Right lobe of liver (tissue), 6 donors: ENCODE data around the gene RPS21. TPM values are rescaled to one million over a fixed set of nuclear protein-coding genes. Genes with fewer than 3 reads are reported as not detected.

Experiments used
- ATAC-seq, 4 donors: fragments of 200-7000 bp; cut with Tn5 transposase; one replicate each; pipeline ENCODE4 v1.9.1; 2020; ENCODE audit warnings: mild to moderate bottlenecking in 4 of 4, moderate library complexity in 4 of 4
- DNase-seq, 3 donors: peaks; one replicate each; pipeline ENCODE4 v3.0.0-alpha.2; 2020
- H3K27ac ChIP-seq, 3 donors: fragments of 200-600 bp; one replicate each; pipeline ENCODE4 v1.8.0; 2022
- H3K27me3 ChIP-seq, 2 donors: fragments of 200-600 bp; one replicate each; pipeline ENCODE4 v1.8.0; 2022
- H3K36me3 ChIP-seq, 4 donors: fragments of 200-600 bp; sonication (generic) in 1 of 4; one replicate each; pipeline versions ENCODE4 v1.5.1 to v1.8.0; 2017 to 2022; ENCODE audit warnings: control low read depth in 1 of 4
- H3K4me1 ChIP-seq, 4 donors: fragments of 200-600 bp; sonication (generic) in 1 of 4; one replicate each; pipeline versions ENCODE4 v1.5.1 to v1.8.0; 2017 to 2022; ENCODE audit warnings: control low read depth in 1 of 4
- H3K4me3 ChIP-seq, 3 donors: fragments of 200-600 bp; one replicate each; pipeline ENCODE4 v1.8.0; 2022
- H3K9me3 ChIP-seq, 4 donors: fragments of 200-600 bp; sonication (generic) in 1 of 4; one replicate each; pipeline versions ENCODE4 v1.5.1 to v1.8.0; 2017 to 2022; ENCODE audit warnings: control low read depth in 1 of 4
- POLR2A ChIP-seq: fragments of 450-650 bp; IDR thresholded peaks from one replicate; pipeline ENCODE4 v1.6.1; 2017; ENCODE audit warnings: antibody characterized with exemption, mild to moderate bottlenecking
- WGBS: methylation state at CpG from one replicate; pipeline ENCODE4 v1.1.6; 2018; ENCODE audit warnings: low coverage, low lambda C conversion rate; ENCODE audit not compliant: insufficient coverage; ENCODE audit errors: missing lambda C conversion rate; 5-methylcytosine and 5-hydroxymethylcytosine counted together
- intact Hi-C, 2 donors: fragments of 100-400 bp; cut with DNase I; formaldehyde crosslinking; loops; one replicate each; pipeline versions ENCODE4 v1.11.2 to v1.14.1; 2022
- total RNA-seq, 6 experiments: library from RNA; depleted of rRNA in 2 of 6; stranded (reverse); fragments of >200 nt in 2 of 6; fragmentation: NEBNext Ultra II Directional in 3 of 6; extraction: Animal tissue kit (Norgen Biotek cat#: 25700) in 3 of 6; gene quantifications; one replicate each; pipeline versions ENCODE4 v1.1.0 to v1.2.4, GENCODE V29; 2016 to 2023
- TF ChIP-seq, protein P1 (sequence below), 4 donors: fragments of 200-600 bp in 3 of 4; fragments of 450-650 bp in 1 of 4; IDR thresholded peaks; one replicate each; pipeline versions ENCODE4 v1.5.1 to v1.8.0; 2016 to 2022; ENCODE audit warnings: antibody characterized with exemption in 4 of 4, mild to moderate bottlenecking in 2 of 4
- donor health status: DM: no; HTN: yes; CAD: no.
- donor health status: DM: no; HTN: no; CAD: no.
- donor health status: DM: no; HTN: no; CAD: no.
- donor health status: DM: no; HTN: yes; CAD: no.
- donor health status: DM: no; HTN: yes; CAD: no.

The RPS21 gene
- total RNA-seq, 6 experiments from 2014 or later, result 339 to 696 (median 413) TPM

DNA sequence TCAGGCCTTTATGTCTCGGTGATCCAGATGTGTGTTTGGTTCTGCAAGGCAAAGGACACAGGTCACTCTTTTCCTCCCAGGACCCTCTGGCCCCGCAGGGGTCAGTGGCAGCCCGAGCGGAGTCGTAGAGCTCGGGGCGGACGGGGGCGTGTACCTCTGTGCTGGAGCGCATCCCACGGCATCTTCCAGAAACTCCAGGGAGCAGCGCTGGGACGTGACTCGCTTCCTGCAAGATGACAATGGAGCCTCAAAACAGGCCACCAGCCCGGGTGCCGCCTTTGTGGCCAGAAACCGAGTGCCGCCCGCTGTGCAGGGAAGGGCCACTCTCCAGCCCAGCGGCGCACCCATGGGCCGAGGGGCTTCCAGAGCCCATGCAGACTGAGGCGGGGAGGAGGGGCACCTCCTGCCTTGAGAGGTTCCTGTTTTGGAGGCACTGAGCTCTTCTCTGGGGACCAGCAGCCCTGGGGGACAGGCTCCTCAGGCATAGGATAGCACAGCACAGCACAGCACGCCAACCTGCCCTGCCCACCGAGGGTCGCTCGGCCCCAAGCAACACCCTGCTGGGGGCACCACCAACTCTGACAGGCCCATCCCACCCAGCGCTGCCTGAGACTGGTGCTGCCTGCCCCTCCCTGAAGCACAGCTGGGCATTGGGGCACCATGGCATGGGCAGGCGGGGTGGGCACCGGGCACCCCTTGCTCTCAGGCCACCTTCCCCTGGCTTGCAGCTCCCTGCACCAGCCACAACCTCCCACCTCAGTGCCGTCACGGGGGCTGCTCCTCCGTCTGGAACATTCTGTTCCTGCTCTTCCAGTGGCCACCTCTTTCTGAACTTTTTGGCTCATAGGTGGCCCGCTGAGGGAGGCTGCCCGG is 9.7 kb downstream of the RPS21 start:
- H3K36me3 ChIP-seq, result no peaks in the 10 kb centered on the region
- intact Hi-C loops, result no loop called here
- TF ChIP-seq, protein P1, sequence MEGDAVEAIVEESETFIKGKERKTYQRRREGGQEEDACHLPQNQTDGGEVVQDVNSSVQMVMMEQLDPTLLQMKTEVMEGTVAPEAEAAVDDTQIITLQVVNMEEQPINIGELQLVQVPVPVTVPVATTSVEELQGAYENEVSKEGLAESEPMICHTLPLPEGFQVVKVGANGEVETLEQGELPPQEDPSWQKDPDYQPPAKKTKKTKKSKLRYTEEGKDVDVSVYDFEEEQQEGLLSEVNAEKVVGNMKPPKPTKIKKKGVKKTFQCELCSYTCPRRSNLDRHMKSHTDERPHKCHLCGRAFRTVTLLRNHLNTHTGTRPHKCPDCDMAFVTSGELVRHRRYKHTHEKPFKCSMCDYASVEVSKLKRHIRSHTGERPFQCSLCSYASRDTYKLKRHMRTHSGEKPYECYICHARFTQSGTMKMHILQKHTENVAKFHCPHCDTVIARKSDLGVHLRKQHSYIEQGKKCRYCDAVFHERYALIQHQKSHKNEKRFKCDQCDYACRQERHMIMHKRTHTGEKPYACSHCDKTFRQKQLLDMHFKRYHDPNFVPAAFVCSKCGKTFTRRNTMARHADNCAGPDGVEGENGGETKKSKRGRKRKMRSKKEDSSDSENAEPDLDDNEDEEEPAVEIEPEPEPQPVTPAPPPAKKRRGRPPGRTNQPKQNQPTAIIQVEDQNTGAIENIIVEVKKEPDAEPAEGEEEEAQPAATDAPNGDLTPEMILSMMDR (IDR thresholded peaks at IDR 0.05), result no peak
- no peak for TF ChIP-seq POLR2A

DNA sequence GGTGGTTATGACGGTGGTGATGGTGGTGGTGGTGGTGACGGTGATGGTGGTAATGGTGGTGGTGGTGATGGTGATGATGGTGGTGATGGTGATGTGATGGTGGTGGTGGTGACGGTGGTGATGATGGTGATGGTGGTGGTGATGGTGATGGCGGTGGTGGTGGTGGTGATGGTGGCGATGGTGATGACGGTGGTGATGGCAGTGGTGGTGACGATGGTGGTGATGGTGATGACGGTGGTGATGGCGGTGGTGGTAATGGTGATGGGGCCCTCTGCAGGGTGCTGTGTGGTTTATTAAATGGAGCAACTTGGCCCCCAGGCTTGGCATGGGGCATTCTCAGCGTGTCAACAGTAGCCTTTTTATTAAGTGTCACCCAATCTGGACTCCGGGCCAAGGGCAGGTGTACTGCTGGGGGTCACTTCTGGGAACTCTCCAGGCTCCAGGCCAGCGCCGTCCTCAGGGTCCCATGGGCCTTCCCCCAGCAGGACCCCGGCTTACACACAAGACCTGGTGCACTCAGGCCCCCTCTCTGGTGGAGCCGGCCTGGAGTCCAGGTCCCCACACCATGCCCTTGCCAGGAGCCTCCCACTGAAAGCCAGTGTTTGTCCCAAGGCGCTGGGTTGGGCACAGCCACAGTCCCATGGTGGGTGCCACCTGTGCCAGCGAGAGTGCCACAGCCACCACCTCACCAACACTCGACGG is 11.4 kb downstream of the RPS21 start:
- Histone ChIP-seq H3K36me3 (no peaks in the 10 kb centered on the region), H3K27ac (no peak overlapping the region), H3K4me1 (no peaks in the 10 kb centered on the region), H3K27me3 (no peaks in the 10 kb centered on the region), H3K4me3 (no peak overlapping the region), H3K9me3 (no peaks in the 10 kb centered on the region)
- DNase-seq (no peak), ATAC-seq (no peak)
- intact Hi-C loops, result no loop called here
- TF ChIP-seq, protein P1 (IDR thresholded peaks at IDR 0.05), result no peak
- no peak for TF ChIP-seq POLR2A
- 65% methylated on average over 9 of the region's 19 CpGs for WGBS

More for the DNA sequence above, 9.7 kb downstream of the RPS21 start:
- Histone ChIP-seq H3K27ac (no peak overlapping the region), H3K27me3 (no peaks in the 10 kb centered on the region), H3K4me1 (peaks cover 0 to 6% (median 0%) of the 10 kb centered on the region in 4 donors), H3K9me3 (no peaks in the 10 kb centered on the region), H3K4me3 (no peak overlapping the region)
- no CpG with 5 or more reads among the region's 35 CpGs for WGBS
- DNase-seq, result no peak
- ATAC-seq, result no peak

DNA sequence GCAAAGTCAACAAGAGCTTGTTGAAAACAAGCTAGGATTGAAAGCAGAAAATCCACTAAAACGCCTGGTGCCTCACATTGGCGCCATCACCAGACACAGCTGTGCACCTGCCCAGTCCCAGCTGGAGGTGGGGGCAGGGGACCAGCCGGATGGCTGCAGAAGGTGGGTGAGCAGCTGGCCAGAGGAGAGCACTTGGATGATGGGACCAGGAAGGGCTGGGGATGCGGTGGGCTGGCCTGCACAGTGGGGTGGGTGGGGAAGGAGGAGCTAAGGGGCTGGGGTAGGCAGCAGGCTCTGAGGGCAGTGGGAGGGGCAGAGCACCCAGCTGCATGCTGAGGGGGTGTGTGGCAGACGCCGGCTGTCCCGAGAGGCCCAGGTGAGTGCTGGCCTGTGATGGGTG is 13.1 kb downstream of the RPS21 start:
- intact Hi-C loops, result no loop called here
- no peak for ATAC-seq

DNA sequence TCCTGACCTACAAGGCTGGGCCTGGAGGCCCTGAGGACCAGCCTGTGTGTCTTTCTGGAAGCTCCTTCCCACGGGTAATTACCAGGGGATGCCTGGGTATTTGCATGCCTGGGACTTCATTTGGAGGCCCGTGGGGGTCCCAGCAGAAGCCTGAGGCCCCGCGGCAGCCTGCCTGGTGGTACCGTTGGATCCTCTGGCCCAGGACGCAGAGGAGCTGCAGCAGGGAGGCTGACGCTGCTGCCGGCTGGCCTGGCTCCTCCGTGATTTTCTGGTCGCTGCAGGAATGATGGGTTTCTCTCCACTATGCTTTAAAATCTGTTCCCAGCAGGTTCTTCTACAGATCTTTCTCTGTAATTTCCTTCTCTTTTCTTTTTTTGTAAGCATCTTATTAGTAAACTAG is 13.6 kb downstream of the RPS21 start:
- Histone ChIP-seq H3K36me3 (no peaks in the 10 kb centered on the region), H3K4me1 (peaks cover 0 to 2% (median 0%) of the 10 kb centered on the region in 4 donors), H3K27me3 (no peaks in the 10 kb centered on the region), H3K4me3 (no peak overlapping the region), H3K27ac (no peak overlapping the region), H3K9me3 (no peaks in the 10 kb centered on the region)
- no peak for ATAC-seq
- WGBS, result 89% methylated on average over 5 of the region's 10 CpGs
- intact Hi-C loops, result no loop called here
- DNase-seq, result no peak
- TF ChIP-seq, protein P1 (IDR thresholded peaks at IDR 0.05), result no peak
- TF ChIP-seq POLR2A, result no peak

More for the DNA sequence above, 13.1 kb downstream of the RPS21 start:
- Histone ChIP-seq H3K27ac (no peak overlapping the region), H3K9me3 (no peaks in the 10 kb centered on the region), H3K4me1 (no peaks in the 10 kb centered on the region), H3K4me3 (no peak overlapping the region), H3K36me3 (no peaks in the 10 kb centered on the region), H3K27me3 (no peaks in the 10 kb centered on the region)
- 75% methylated on average over 2 of the region's 7 CpGs for WGBS
- DNase-seq, result no peak
- TF ChIP-seq, protein P1 (IDR thresholded peaks at IDR 0.05), result no peak
- no peak for TF ChIP-seq POLR2A
